ENCODE results near the gene ANKRD31. TPM values are rescaled to one million over a fixed set of nuclear protein-coding genes. Genes with fewer than 3 reads are reported as not detected.

The ANKRD31 gene
- total RNA-seq, 1 experiment from 2014 or later, result 0.09 TPM

DNA sequence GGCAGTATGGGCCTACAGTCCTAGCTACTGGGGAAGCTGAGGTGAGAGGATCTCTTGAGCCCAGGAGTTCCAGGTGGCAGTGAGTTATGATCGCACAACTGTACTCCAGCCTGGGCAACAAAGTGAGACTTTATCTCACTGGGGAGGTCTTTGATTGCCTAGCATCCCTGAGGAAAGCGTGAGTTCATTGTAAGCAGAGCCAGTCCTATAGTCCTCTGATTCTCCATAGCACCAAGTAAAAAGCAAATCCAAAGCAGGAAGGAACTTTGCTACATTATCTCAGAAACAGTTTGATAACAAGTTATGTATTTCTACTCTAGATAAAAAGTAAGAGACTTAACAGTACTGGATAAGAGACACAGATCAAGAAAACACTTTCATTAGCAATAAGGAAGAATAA lies 37.6 kb downstream of the ANKRD31 start:
- no peak for DNase-seq (ENCODE audit: low spot score)
- no peak for TF ChIP-seq ATF1 (CRISPR knock-in tag; IDR thresholded peaks at IDR 0.05)
- no peak for TF ChIP-seq ZNF232 (CRISPR knock-in tag; IDR thresholded peaks at IDR 0.05)
- TF ChIP-seq, protein P1, sequence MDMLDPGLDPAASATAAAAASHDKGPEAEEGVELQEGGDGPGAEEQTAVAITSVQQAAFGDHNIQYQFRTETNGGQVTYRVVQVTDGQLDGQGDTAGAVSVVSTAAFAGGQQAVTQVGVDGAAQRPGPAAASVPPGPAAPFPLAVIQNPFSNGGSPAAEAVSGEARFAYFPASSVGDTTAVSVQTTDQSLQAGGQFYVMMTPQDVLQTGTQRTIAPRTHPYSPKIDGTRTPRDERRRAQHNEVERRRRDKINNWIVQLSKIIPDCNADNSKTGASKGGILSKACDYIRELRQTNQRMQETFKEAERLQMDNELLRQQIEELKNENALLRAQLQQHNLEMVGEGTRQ (CRISPR knock-in tag; IDR thresholded peaks at IDR 0.05), result no peak
- TF ChIP-seq, protein P2, sequence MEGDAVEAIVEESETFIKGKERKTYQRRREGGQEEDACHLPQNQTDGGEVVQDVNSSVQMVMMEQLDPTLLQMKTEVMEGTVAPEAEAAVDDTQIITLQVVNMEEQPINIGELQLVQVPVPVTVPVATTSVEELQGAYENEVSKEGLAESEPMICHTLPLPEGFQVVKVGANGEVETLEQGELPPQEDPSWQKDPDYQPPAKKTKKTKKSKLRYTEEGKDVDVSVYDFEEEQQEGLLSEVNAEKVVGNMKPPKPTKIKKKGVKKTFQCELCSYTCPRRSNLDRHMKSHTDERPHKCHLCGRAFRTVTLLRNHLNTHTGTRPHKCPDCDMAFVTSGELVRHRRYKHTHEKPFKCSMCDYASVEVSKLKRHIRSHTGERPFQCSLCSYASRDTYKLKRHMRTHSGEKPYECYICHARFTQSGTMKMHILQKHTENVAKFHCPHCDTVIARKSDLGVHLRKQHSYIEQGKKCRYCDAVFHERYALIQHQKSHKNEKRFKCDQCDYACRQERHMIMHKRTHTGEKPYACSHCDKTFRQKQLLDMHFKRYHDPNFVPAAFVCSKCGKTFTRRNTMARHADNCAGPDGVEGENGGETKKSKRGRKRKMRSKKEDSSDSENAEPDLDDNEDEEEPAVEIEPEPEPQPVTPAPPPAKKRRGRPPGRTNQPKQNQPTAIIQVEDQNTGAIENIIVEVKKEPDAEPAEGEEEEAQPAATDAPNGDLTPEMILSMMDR (IDR thresholded peaks at IDR 0.05), result no peak
- TF ChIP-seq ZNF138 (CRISPR knock-in tag; conservative IDR thresholded peaks at IDR 0.05), result no peak
- TF ChIP-seq, protein P3, sequence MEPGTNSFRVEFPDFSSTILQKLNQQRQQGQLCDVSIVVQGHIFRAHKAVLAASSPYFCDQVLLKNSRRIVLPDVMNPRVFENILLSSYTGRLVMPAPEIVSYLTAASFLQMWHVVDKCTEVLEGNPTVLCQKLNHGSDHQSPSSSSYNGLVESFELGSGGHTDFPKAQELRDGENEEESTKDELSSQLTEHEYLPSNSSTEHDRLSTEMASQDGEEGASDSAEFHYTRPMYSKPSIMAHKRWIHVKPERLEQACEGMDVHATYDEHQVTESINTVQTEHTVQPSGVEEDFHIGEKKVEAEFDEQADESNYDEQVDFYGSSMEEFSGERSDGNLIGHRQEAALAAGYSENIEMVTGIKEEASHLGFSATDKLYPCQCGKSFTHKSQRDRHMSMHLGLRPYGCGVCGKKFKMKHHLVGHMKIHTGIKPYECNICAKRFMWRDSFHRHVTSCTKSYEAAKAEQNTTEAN (CRISPR knock-in tag; IDR thresholded peaks at IDR 0.05), result no peak
- no peak for TF ChIP-seq ZNF219 (CRISPR knock-in tag; IDR thresholded peaks at IDR 0.05; ENCODE audit: borderline replicate concordance)
- TF ChIP-seq CBFB (CRISPR knock-in tag; IDR thresholded peaks at IDR 0.05; ENCODE audit: low read depth), result no peak
- TF ChIP-seq, protein P4, sequence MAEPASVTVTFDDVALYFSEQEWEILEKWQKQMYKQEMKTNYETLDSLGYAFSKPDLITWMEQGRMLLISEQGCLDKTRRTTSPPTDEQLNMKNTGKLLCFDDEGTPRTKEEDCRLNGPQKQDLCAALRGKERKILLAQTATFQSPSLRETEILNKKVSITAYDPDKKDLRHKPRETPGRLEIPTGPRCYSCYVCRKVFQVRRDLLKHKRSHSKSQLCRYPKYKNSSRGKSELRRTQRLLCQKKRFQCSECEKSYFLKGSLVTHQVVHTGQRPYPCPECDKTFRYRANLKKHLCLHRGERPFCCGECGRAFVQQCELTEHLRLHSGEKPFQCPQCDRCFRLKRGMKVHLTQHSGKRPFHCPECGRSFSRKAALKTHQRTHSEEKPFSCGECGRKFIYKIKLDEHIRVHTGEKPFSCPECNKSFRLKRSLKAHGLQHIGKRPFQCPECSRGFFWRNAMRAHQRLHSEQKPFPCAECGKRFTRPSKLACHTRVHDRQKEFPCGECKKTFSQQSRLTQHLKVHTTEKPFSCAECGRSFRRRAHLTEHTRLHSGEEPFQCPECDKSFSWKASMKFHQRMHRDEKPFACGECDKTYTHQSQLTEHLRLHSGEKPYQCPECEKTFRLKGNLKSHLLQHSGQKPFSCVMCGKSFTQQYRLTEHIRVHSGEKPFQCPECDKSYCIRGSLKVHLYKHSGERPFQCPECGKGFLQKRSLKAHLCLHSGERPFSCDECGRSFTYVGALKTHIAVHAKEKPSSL (CRISPR knock-in tag; conservative IDR thresholded peaks at IDR 0.05), result no peak
- no peak for TF ChIP-seq FOXJ3 (CRISPR knock-in tag; IDR thresholded peaks at IDR 0.05; ENCODE audit: borderline replicate concordance)
- TF ChIP-seq ZNF121 (CRISPR knock-in tag; IDR thresholded peaks at IDR 0.05), result no peak
- TF ChIP-seq, protein P5, sequence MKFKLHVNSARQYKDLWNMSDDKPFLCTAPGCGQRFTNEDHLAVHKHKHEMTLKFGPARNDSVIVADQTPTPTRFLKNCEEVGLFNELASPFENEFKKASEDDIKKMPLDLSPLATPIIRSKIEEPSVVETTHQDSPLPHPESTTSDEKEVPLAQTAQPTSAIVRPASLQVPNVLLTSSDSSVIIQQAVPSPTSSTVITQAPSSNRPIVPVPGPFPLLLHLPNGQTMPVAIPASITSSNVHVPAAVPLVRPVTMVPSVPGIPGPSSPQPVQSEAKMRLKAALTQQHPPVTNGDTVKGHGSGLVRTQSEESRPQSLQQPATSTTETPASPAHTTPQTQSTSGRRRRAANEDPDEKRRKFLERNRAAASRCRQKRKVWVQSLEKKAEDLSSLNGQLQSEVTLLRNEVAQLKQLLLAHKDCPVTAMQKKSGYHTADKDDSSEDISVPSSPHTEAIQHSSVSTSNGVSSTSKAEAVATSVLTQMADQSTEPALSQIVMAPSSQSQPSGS (CRISPR knock-in tag; IDR thresholded peaks at IDR 0.05; ENCODE audit: borderline replicate concordance, low read depth), result no peak
- TF ChIP-seq TCF7 (CRISPR knock-in tag; IDR thresholded peaks at IDR 0.05; ENCODE audit: low read depth), result no peak
- TF ChIP-seq, protein P6, sequence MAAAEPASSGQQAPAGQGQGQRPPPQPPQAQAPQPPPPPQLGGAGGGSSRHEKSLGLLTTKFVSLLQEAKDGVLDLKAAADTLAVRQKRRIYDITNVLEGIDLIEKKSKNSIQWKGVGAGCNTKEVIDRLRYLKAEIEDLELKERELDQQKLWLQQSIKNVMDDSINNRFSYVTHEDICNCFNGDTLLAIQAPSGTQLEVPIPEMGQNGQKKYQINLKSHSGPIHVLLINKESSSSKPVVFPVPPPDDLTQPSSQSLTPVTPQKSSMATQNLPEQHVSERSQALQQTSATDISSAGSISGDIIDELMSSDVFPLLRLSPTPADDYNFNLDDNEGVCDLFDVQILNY (CRISPR knock-in tag; IDR thresholded peaks at IDR 0.05), result no peak
- TF ChIP-seq, protein P7, sequence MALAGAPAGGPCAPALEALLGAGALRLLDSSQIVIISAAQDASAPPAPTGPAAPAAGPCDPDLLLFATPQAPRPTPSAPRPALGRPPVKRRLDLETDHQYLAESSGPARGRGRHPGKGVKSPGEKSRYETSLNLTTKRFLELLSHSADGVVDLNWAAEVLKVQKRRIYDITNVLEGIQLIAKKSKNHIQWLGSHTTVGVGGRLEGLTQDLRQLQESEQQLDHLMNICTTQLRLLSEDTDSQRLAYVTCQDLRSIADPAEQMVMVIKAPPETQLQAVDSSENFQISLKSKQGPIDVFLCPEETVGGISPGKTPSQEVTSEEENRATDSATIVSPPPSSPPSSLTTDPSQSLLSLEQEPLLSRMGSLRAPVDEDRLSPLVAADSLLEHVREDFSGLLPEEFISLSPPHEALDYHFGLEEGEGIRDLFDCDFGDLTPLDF (CRISPR knock-in tag; IDR thresholded peaks at IDR 0.05), result no peak
- no peak for TF ChIP-seq ZNF671 (CRISPR knock-in tag; IDR thresholded peaks at IDR 0.05)
- TF ChIP-seq NFATC4 (CRISPR knock-in tag; IDR thresholded peaks at IDR 0.05), result no peak
- Mint-ChIP-seq H3K4me3 (no peak overlapping the region), H3K27ac (no peak overlapping the region), H3K9me3 (no peaks in the 10 kb centered on the region), H3K4me1 (no peaks in the 10 kb centered on the region), H3K27me3 (ENCODE audit: low read depth) (no peaks in the 10 kb centered on the region), H3K36me3 (no peaks in the 10 kb centered on the region)
- ChIA-PET CTCF (interaction anchor here (1.2 kb wide), 1 partner anchor 149 kb away, joined by 4 read pairs; no protein-coding TSS in a partner anchor), POLR2A (interaction anchor here (0.6 kb wide), 1 partner anchor 1691 kb away, joined by 3 read pairs; no protein-coding TSS in a partner anchor)
- no peak for ATAC-seq

Data from WTC11 (cell line).